Astrocyte (in vitro differentiated cells and primary cell): ENCODE measurements around the gene LAMA5. TPM values are rescaled to one million over a fixed set of nuclear protein-coding genes. Genes with fewer than 3 reads are reported as not detected.

ENCODE experiments used
- DNase-seq: peaks from one replicate; pipeline ENCODE4 v3.0.0-alpha.2; 2010; ENCODE audit warnings: low read depth
- FAIRE-seq: peaks from 2 replicates; lab custom pipeline; 2011; peaks lifted over from hg19 to GRCh38; lab: Jason Lieb, UNC
- H2AFZ ChIP-seq: 2 replicates; pipeline ENCODE4 v1.6.0; 2012; ENCODE audit warnings: low read depth, low read length, inconsistent platforms
- H3K27ac ChIP-seq: 2 replicates; pipeline ENCODE4 v1.5.1; 2011; ENCODE audit warnings: low read depth, low read length, inconsistent platforms
- H3K27me3 ChIP-seq: 2 replicates; pipeline ENCODE4 v1.6.0; 2011; ENCODE audit warnings: low read length, inconsistent platforms; ENCODE audit not compliant: insufficient read depth
- H3K36me3 ChIP-seq: 2 replicates; pipeline ENCODE4 v1.5.1; 2011; ENCODE audit warnings: low read length, inconsistent platforms; ENCODE audit not compliant: insufficient read depth
- H3K4me1 ChIP-seq: 2 replicates; pipeline ENCODE4 v1.5.1; 2011; ENCODE audit warnings: low read length, inconsistent platforms; ENCODE audit not compliant: insufficient read depth
- H3K4me2 ChIP-seq: 2 replicates; pipeline ENCODE4 v1.6.0; 2012; ENCODE audit warnings: low read length, inconsistent platforms
- H3K4me3 ChIP-seq: 2 replicates; pipeline ENCODE4 v1.5.1; 2011; ENCODE audit warnings: low read depth, mild to moderate bottlenecking, low read length, inconsistent platforms; ENCODE audit not compliant: insufficient read depth
- H3K79me2 ChIP-seq: 2 replicates; pipeline ENCODE4 v1.6.0; 2012; ENCODE audit warnings: mild to moderate bottlenecking, low read length, inconsistent platforms; ENCODE audit not compliant: insufficient read depth
- H3K9ac ChIP-seq: 2 replicates; pipeline ENCODE4 v1.6.0; 2012; ENCODE audit warnings: mild to moderate bottlenecking, low read length, inconsistent platforms
- H3K9me3 ChIP-seq: 2 replicates; pipeline ENCODE4 v1.5.1; 2012; ENCODE audit warnings: low read depth, mild to moderate bottlenecking, low read length, inconsistent platforms; ENCODE audit not compliant: insufficient read depth
- H4K20me1 ChIP-seq: 2 replicates; pipeline ENCODE4 v1.6.0; 2012; ENCODE audit warnings: low read length, inconsistent platforms; ENCODE audit not compliant: insufficient read depth
- H3K27ac Mint-ChIP-seq: one replicate; pipeline ENCODE4 v1.8.0; 2021; ENCODE audit warnings: mild to moderate bottlenecking, mixed read lengths; ENCODE audit not compliant: unreplicated experiment
- H3K27me3 Mint-ChIP-seq: one replicate; pipeline ENCODE4 v1.8.0; 2021; ENCODE audit warnings: low read depth, mixed read lengths; ENCODE audit not compliant: unreplicated experiment
- H3K36me3 Mint-ChIP-seq: one replicate; pipeline ENCODE4 v1.8.0; 2021; ENCODE audit warnings: low read depth, mixed read lengths; ENCODE audit not compliant: unreplicated experiment
- H3K4me1 Mint-ChIP-seq: one replicate; pipeline ENCODE4 v1.8.0; 2021; ENCODE audit warnings: low read depth, mixed read lengths; ENCODE audit not compliant: unreplicated experiment
- H3K4me3 Mint-ChIP-seq: one replicate; pipeline ENCODE4 v1.8.0; 2021; ENCODE audit warnings: mild to moderate bottlenecking, moderate library complexity, mixed read lengths; ENCODE audit not compliant: unreplicated experiment
- H3K9me3 Mint-ChIP-seq: one replicate; pipeline ENCODE4 v1.8.0; 2021; ENCODE audit warnings: mild to moderate bottlenecking, mixed read lengths; ENCODE audit not compliant: unreplicated experiment
- CTCF ChIP-seq: IDR thresholded peaks from 2 replicates; pipeline ENCODE4 v1.5.1; 2011; ENCODE audit warnings: low read depth, mild to moderate bottlenecking, inconsistent platforms, low read length, moderate library complexity; ENCODE audit not compliant: insufficient read depth
- EZH2 ChIP-seq: IDR thresholded peaks from 2 replicates; pipeline ENCODE4 v1.6.1; 2012; ENCODE audit warnings: mild to moderate bottlenecking, low read length, inconsistent platforms; ENCODE audit not compliant: insufficient read depth
- total RNA-seq: library from RNA; stranded (reverse); gene quantifications from 2 replicates; pipeline ENCODE4 v1.2.1, GENCODE V29; 2021

Gene LAMA5
- total RNA-seq, 1 donor from 2014 or later = 350 TPM

- TF ChIP-seq EZH2 = no peak
- TF ChIP-seq CTCF = no peak
- H3K4me1 Mint-ChIP-seq = no peaks in the 10 kb centered on the region
- peaks cover 6% of the 10 kb centered on the region for H3K36me3 ChIP-seq
- FAIRE-seq = no peak
- no peak overlapping the region for H3K4me3 ChIP-seq
- H3K27ac Mint-ChIP-seq = no peak overlapping the region
- no peaks in the 10 kb centered on the region for H3K79me2 ChIP-seq
- no peaks in the 10 kb centered on the region for H3K27me3 ChIP-seq
- no peak overlapping the region for H3K9ac ChIP-seq
- peaks cover 32% of the 10 kb centered on the region for H4K20me1 ChIP-seq
- no peaks in the 10 kb centered on the region for H3K9me3 Mint-ChIP-seq
- DNase-seq = no peak
- H2AFZ ChIP-seq = no peak overlapping the region
- H3K36me3 Mint-ChIP-seq = peaks cover 38% of the 10 kb centered on the region
- no peaks in the 10 kb centered on the region for H3K4me1 ChIP-seq
- H3K4me3 Mint-ChIP-seq = no peak overlapping the region
- no peaks in the 10 kb centered on the region for H3K9me3 ChIP-seq
- no peak overlapping the region for H3K27ac ChIP-seq
- no peaks in the 10 kb centered on the region for H3K27me3 Mint-ChIP-seq
- H3K4me2 ChIP-seq = no peak overlapping the region
Measured at GRCh38 chr20:62277253-62277652, 89.9 kb downstream of the LAMA5 start.

- no peaks in the 10 kb centered on the region for H3K27me3 Mint-ChIP-seq
- H3K27me3 ChIP-seq = no peaks in the 10 kb centered on the region
- no peak for DNase-seq
- no peaks in the 10 kb centered on the region for H3K4me1 ChIP-seq
- H3K9ac ChIP-seq = no peak overlapping the region
- no peak overlapping the region for H3K4me3 ChIP-seq
- H3K9me3 ChIP-seq = no peaks in the 10 kb centered on the region
- peaks cover 31% of the 10 kb centered on the region for H3K36me3 Mint-ChIP-seq
- no peak overlapping the region for H3K4me2 ChIP-seq
- H2AFZ ChIP-seq = no peak overlapping the region
- no peaks in the 10 kb centered on the region for H3K4me1 Mint-ChIP-seq
- peaks cover 36% of the 10 kb centered on the region for H4K20me1 ChIP-seq
- no peaks in the 10 kb centered on the region for H3K36me3 ChIP-seq
- no peak overlapping the region for H3K27ac Mint-ChIP-seq
- no peaks in the 10 kb centered on the region for H3K79me2 ChIP-seq
- no peaks in the 10 kb centered on the region for H3K9me3 Mint-ChIP-seq
- no peak overlapping the region for H3K27ac ChIP-seq
- no peak for FAIRE-seq
- H3K4me3 Mint-ChIP-seq = no peak overlapping the region
- TF ChIP-seq CTCF = no peak
Measured at GRCh38 chr20:62276439-62276838, 90.7 kb downstream of the LAMA5 start.

GRCh38 chr20:62275219-62275618 lies 91.9 kb downstream of the LAMA5 start:
- Histone ChIP-seq H3K4me2 (no peak overlapping the region), H3K9me3 (no peaks in the 10 kb centered on the region), H3K36me3 (no peaks in the 10 kb centered on the region), H4K20me1 (peaks cover 41% of the 10 kb centered on the region), H2AFZ (no peak overlapping the region), H3K4me3 (no peak overlapping the region), H3K4me1 (no peaks in the 10 kb centered on the region), H3K9ac (no peak overlapping the region), H3K27ac (no peak overlapping the region), H3K79me2 (no peaks in the 10 kb centered on the region), H3K27me3 (no peaks in the 10 kb centered on the region)
- no peak overlapping the region for H3K27ac Mint-ChIP-seq
- TF ChIP-seq CTCF (no peak), EZH2 (no peak)
- H3K4me3 Mint-ChIP-seq = no peak overlapping the region
- H3K9me3 Mint-ChIP-seq = no peaks in the 10 kb centered on the region
- H3K36me3 Mint-ChIP-seq = peaks cover 27% of the 10 kb centered on the region
- no peaks in the 10 kb centered on the region for H3K27me3 Mint-ChIP-seq
- FAIRE-seq (no peak), DNase-seq (no peak)
- H3K4me1 Mint-ChIP-seq = no peaks in the 10 kb centered on the region
